HEK293 (cell line): ENCODE measurements around the gene POU3F4.

Experiments
- AEBP2 ChIP-seq: fragments of 450-650 bp; formaldehyde crosslinking; IDR thresholded peaks from 2 replicates; pipeline ENCODE4 v1.5.1; 2016; ENCODE audit warnings: missing biosample characterization, missing genetic modification characterization, borderline replicate concordance
- CTCF ChIP-seq: fragments of 450-650 bp; formaldehyde crosslinking; IDR thresholded peaks from 2 replicates; pipeline ENCODE4 v1.5.1; 2016; ENCODE audit warnings: missing biosample characterization, missing genetic modification characterization
- GFI1B ChIP-seq: fragments of 450-650 bp; formaldehyde crosslinking; IDR thresholded peaks from 2 replicates; pipeline ENCODE4 v1.5.1; 2016; ENCODE audit warnings: missing biosample characterization, missing genetic modification characterization
- PBX3 ChIP-seq: sonication (generic); formaldehyde crosslinking; IDR thresholded peaks from 2 replicates; pipeline ENCODE4 v1.8.1; 2022; ENCODE audit warnings: mild to moderate bottlenecking, moderate library complexity, missing genetic modification reagents
- SCRT1 ChIP-seq: fragments of 450-650 bp; formaldehyde crosslinking; IDR thresholded peaks from 2 replicates; pipeline ENCODE4 v1.5.1; 2016; ENCODE audit warnings: missing biosample characterization, missing genetic modification characterization, borderline replicate concordance
- ZBTB44 ChIP-seq: fragments of 450-650 bp; IDR thresholded peaks from 2 replicates; pipeline ENCODE4 v1.5.1; 2018; ENCODE audit warnings: missing biosample characterization, mild to moderate bottlenecking, missing genetic modification characterization
- ZNF146 ChIP-seq: fragments of 450-650 bp; formaldehyde crosslinking; IDR thresholded peaks from 2 replicates; pipeline ENCODE4 v1.5.1; 2016; ENCODE audit warnings: missing biosample characterization, missing genetic modification characterization
- ZNF311 ChIP-seq: fragments of 450-650 bp; formaldehyde crosslinking; IDR thresholded peaks from 2 replicates; pipeline ENCODE4 v1.5.1; 2017; ENCODE audit warnings: missing biosample characterization, missing genetic modification characterization, borderline replicate concordance
- ZNF324 ChIP-seq: fragments of 450-650 bp; formaldehyde crosslinking; IDR thresholded peaks from 2 replicates; pipeline ENCODE4 v1.5.1; 2016; ENCODE audit warnings: missing biosample characterization, missing genetic modification characterization
- ZNF449 ChIP-seq: fragments of 450-650 bp; formaldehyde crosslinking; IDR thresholded peaks from 2 replicates; pipeline ENCODE4 v1.5.1; 2017; ENCODE audit warnings: missing biosample characterization, mild to moderate bottlenecking, missing genetic modification characterization, moderate library complexity
- ZNF791 ChIP-seq: fragments of 450-650 bp; formaldehyde crosslinking; IDR thresholded peaks from 2 replicates; pipeline ENCODE4 v1.5.1; 2016; ENCODE audit warnings: missing biosample characterization, missing genetic modification characterization
- ZSCAN5A ChIP-seq: fragments of 450-650 bp; formaldehyde crosslinking; IDR thresholded peaks from 2 replicates; pipeline ENCODE4 v1.5.1; 2016; ENCODE audit warnings: missing biosample characterization, missing genetic modification characterization
- ZXDB ChIP-seq: fragments of 450-650 bp; formaldehyde crosslinking; IDR thresholded peaks from 2 replicates; pipeline ENCODE4 v1.5.1; 2016; ENCODE audit warnings: missing biosample characterization, missing genetic modification characterization

GRCh38 chrX:83495898-83496297 is 12.2 kb upstream of the POU3F4 start:
- no peak for TF ChIP-seq ZBTB44
- no peak for TF ChIP-seq AEBP2
- no peak for TF ChIP-seq ZNF146 (tag by site-specific recombination)
- no peak for TF ChIP-seq ZXDB (tag by site-specific recombination)
- no peak for TF ChIP-seq ZNF311
- no peak for TF ChIP-seq CTCF (tag by site-specific recombination)
- TF ChIP-seq GFI1B (tag by site-specific recombination) = no peak
- TF ChIP-seq SCRT1 (tag by site-specific recombination) = no peak
- no peak for TF ChIP-seq ZNF791 (tag by site-specific recombination)
- no peak for TF ChIP-seq ZNF449
- no peak for TF ChIP-seq PBX3 (CRISPR knock-in tag)
- TF ChIP-seq ZNF324 (tag by site-specific recombination) = no peak
- no peak for TF ChIP-seq ZSCAN5A (tag by site-specific recombination)
